HCT116 (cell line): Measurements from ENCODE around the gene TNFAIP2. TPM values are rescaled to one million over a fixed set of nuclear protein-coding genes. Genes with fewer than 3 reads are reported as not detected.

Experiments
- ATAC-seq: fragments of 200-7000 bp; cut with Tn5 transposase; 2 replicates; pipeline ENCODE4 v1.9.1; 2020; ENCODE audit warnings: mild to moderate bottlenecking, moderate library complexity
- BruUV-seq: library from RNA; stranded (reverse); fragments of 400-500 nt; replicated peaks from 2 replicates; lab custom pipeline; 2021; lab: Mats Ljungman, UMichigan
- CTCF ChIA-PET: fragments of 300-600 bp; sonication (Branson Sonifier 250); formaldehyde crosslinking; loops from one replicate; lab custom pipeline; 2021; ENCODE audit warnings: antibody characterized with exemption; lab: Charles Lee
- POLR2A ChIA-PET: fragments of 300-600, 350-600 bp; sonication (Branson Sonifier 250); formaldehyde crosslinking; loops from one replicate; lab custom pipeline; 2021; ENCODE audit warnings: antibody characterized with exemption; lab: Charles Lee
- RAD21 ChIA-PET, 2 experiments: fragments of 300-600 bp; sonication (Branson Sonifier 250); formaldehyde crosslinking; loops; one replicate each; lab custom pipeline; 2023; ENCODE audit warnings: low total read pairs in 2 of 2; ENCODE audit not compliant: uncharacterized antibody in 2 of 2, unreplicated experiment in 2 of 2, low non-redundant PET in 1 of 2; lab: Charles Lee
- DNase-seq: peaks from one replicate; pipeline ENCODE4 v3.0.0-alpha.2; 2010; ENCODE audit warnings: low read depth, low spot score
- H2AFZ ChIP-seq: fragments of 200-600 bp; shearing (Covaris generic), sonication (generic); 2 replicates; pipeline ENCODE4 v1.6.1; 2017; ENCODE audit warnings: low read depth, mixed run types, mixed read lengths, antibody characterized with exemption, low read length; ENCODE audit not compliant: poor library complexity, severe bottlenecking
- H3K27ac ChIP-seq: 2 replicates; pipeline ENCODE4 v1.5.1; 2012; ENCODE audit warnings: low read depth, low read length
- H3K27me3 ChIP-seq: fragments of 200-600 bp; sonication (generic); 2 replicates; pipeline ENCODE4 v1.6.1; 2016; ENCODE audit warnings: mixed run types, low read length, mixed read lengths; ENCODE audit not compliant: insufficient read depth
- H3K36me3 ChIP-seq, 2 experiments: fragments of 200-500 bp in 1 of 2; fragments of 200-600 bp in 1 of 2; sonication (Bioruptor generic) in 1 of 2; sonication (generic) in 1 of 2; 2 replicates each; pipeline versions ENCODE4 v1.5.1 to v1.6.1; 2014 to 2016; ENCODE audit warnings: low read length in 2 of 2, inconsistent platforms in 1 of 2, mixed read lengths in 1 of 2, mixed run types in 1 of 2; ENCODE audit not compliant: insufficient read depth in 2 of 2, control insufficient read depth in 1 of 2
- H3K4me1 ChIP-seq, 2 experiments: fragments of 200-600 bp in 1 of 2; sonication (generic) in 1 of 2; 2 replicates each; pipeline versions ENCODE4 v1.5.1 to v1.6.1; 2012 to 2017; ENCODE audit warnings: low read length in 2 of 2, inconsistent platforms in 1 of 2, mild to moderate bottlenecking in 1 of 2, mixed read lengths in 1 of 2, mixed run types in 1 of 2, moderate library complexity in 1 of 2; ENCODE audit not compliant: insufficient read depth in 2 of 2, control insufficient read depth in 1 of 2
- H3K4me2 ChIP-seq: fragments of 200-600 bp; sonication (generic); 2 replicates; pipeline ENCODE4 v1.6.1; 2017; ENCODE audit warnings: mixed run types, low read length, mixed read lengths
- H3K4me3 ChIP-seq, 2 experiments: fragments of 200-600 bp in 1 of 2; sonication (generic) in 1 of 2; replicated peaks in 1 of 2; 2 replicates each; pipeline ENCODE4 v1.5.1; 2011 to 2016; ENCODE audit warnings: low read length in 2 of 2, control low read depth in 1 of 2, low read depth in 1 of 2, mild to moderate bottlenecking in 1 of 2, mixed read lengths in 1 of 2, mixed run types in 1 of 2
- H3K79me2 ChIP-seq: fragments of 200-600 bp; sonication (generic); 2 replicates; pipeline ENCODE4 v1.6.1; 2017; ENCODE audit warnings: mild to moderate bottlenecking, mixed run types, low read length, moderate library complexity, mixed read lengths; ENCODE audit not compliant: insufficient read depth
- H3K9ac ChIP-seq: fragments of 200-600 bp; sonication (generic); 2 replicates; pipeline ENCODE4 v1.6.1; 2016; ENCODE audit warnings: low read length, mixed read lengths
- H3K9me2 ChIP-seq: fragments of 200-600 bp; sonication (generic), shearing (Covaris generic); 2 replicates; pipeline ENCODE4 v1.6.1; 2017; ENCODE audit warnings: mixed run types, mild to moderate bottlenecking, moderate library complexity; ENCODE audit not compliant: insufficient read depth
- H3K9me3 ChIP-seq, 2 experiments: fragments of 200-500 bp in 1 of 2; fragments of 200-600 bp in 1 of 2; sonication (Bioruptor generic) in 1 of 2; sonication (generic) in 1 of 2; 2 replicates each; pipeline ENCODE4 v1.6.1; 2014 to 2017; ENCODE audit warnings: low read length in 2 of 2, mixed read lengths in 2 of 2, inconsistent platforms in 1 of 2, low read depth in 1 of 2, mild to moderate bottlenecking in 1 of 2, mixed run types in 1 of 2, moderate library complexity in 1 of 2; ENCODE audit not compliant: control insufficient read depth in 1 of 2, insufficient read depth in 1 of 2
- H4K20me1 ChIP-seq: fragments of 200-600 bp; sonication (generic), shearing (Covaris generic); 2 replicates; pipeline ENCODE4 v1.6.1; 2017; ENCODE audit warnings: mixed run types, mild to moderate bottlenecking, moderate library complexity; ENCODE audit not compliant: insufficient read depth
- CBX3 ChIP-seq: IDR thresholded peaks from 2 replicates; pipeline ENCODE4 v1.6.1; 2012; ENCODE audit warnings: low read depth
- ELF1 ChIP-seq: IDR thresholded peaks from 2 replicates; pipeline ENCODE4 v1.6.1; 2012; ENCODE audit warnings: low read depth, borderline replicate concordance
- EZH2phosphoT487 ChIP-seq: fragments of 200-600 bp; IDR thresholded peaks from 2 replicates; pipeline ENCODE4 v1.6.1; 2018; ENCODE audit warnings: antibody characterized with exemption, borderline replicate concordance
- FOSL1 ChIP-seq: IDR thresholded peaks from 2 replicates; pipeline ENCODE4 v1.6.1; 2012; ENCODE audit warnings: low read depth
- POLR2A ChIP-seq: IDR thresholded peaks from 2 replicates; pipeline ENCODE4 v1.7.0; 2011; ENCODE audit warnings: borderline replicate concordance; ENCODE audit not compliant: insufficient read depth, insufficient read length; ENCODE audit errors: extremely low read depth
- POLR2AphosphoS5 ChIP-seq: IDR thresholded peaks from 2 replicates; pipeline ENCODE4 v1.6.1; 2011; ENCODE audit warnings: mild to moderate bottlenecking, low read depth, low read length, moderate library complexity
- RAD21 ChIP-seq: IDR thresholded peaks from 2 replicates; pipeline ENCODE4 v1.6.1; 2012; ENCODE audit warnings: low read depth, mild to moderate bottlenecking
- SRF ChIP-seq: IDR thresholded peaks from 2 replicates; pipeline ENCODE4 v1.6.1; 2012; ENCODE audit warnings: low read depth
- TCF7L2 ChIP-seq: IDR thresholded peaks from 2 replicates; pipeline ENCODE4 v1.7.0; 2011; ENCODE audit warnings: borderline replicate concordance, inconsistent platforms; ENCODE audit not compliant: insufficient read depth, insufficient read length; ENCODE audit errors: extremely low read depth
- YY1 ChIP-seq: IDR thresholded peaks from 2 replicates; pipeline ENCODE4 v1.6.1; 2011; ENCODE audit warnings: low read length, low read depth, moderate library complexity, mild to moderate bottlenecking; ENCODE audit not compliant: insufficient replicate concordance; ENCODE audit errors: extremely low read depth
- ZNF274 ChIP-seq: fragments of 200-500 bp; sonication (Bioruptor generic); IDR thresholded peaks from 2 replicates; pipeline ENCODE4 v1.6.1; 2014; ENCODE audit warnings: mild to moderate bottlenecking, low read depth, low read length, inconsistent platforms
- intact Hi-C: fragments of 100-400 bp; cut with micrococcal nuclease; formaldehyde crosslinking; loops from 2 replicates; pipeline ENCODE4 v1.10.0; 2022
- total RNA-seq: library from RNA; stranded (reverse); gene quantifications from one replicate; pipeline ENCODE4 v1.2.1, GENCODE V29; 2021; ENCODE audit not compliant: unreplicated experiment
- TF ChIP-seq, protein P1 (sequence below): IDR thresholded peaks from 2 replicates; pipeline ENCODE4 v1.6.1; 2012; ENCODE audit warnings: low read depth
- TF ChIP-seq, protein P2 (sequence below): IDR thresholded peaks from 2 replicates; pipeline ENCODE4 v1.6.1; 2011; ENCODE audit warnings: mild to moderate bottlenecking, low read length, moderate library complexity; ENCODE audit not compliant: insufficient replicate concordance; ENCODE audit errors: extremely low read depth

TNFAIP2 gene
- total RNA-seq, 1 experiment from 2014 or later = 74.8 TPM

DNA sequence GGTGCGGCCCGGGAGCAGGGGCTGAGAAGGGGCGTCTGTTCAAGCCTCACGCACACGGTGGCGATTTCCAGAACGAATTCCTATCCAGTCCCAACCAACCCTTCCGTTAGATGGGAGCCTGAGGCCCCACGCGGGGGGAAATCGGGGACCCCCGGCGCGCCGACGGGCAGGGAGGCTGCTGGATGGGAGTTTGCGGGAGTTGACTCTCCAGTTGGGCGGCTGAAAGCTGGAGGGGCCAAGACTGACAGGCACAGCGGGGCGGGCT is 18.9 kb upstream of the TNFAIP2 start:
- ChIA-PET RAD21 (interaction anchor here (0.6 to 2.1 kb wide), 13 partner anchors 26 to 417 kb away, joined by 3 to 18 read pairs (median 3); no protein-coding TSS in a partner anchor), CTCF (interaction anchor here (0.6 to 3.1 kb wide), 32 partner anchors 9 to 1390 kb away, joined by 3 to 41 read pairs (median 6); partner anchors contain the start of genes EXOC3L4 and TNFAIP2)
- no peaks in the 10 kb centered on the region for H4K20me1 ChIP-seq
- intact Hi-C loops = no loop called here
- H3K79me2 ChIP-seq = no peaks in the 10 kb centered on the region
- H3K9me3 ChIP-seq = no peaks in the 10 kb centered on the region
- H3K27ac ChIP-seq = no peak overlapping the region; the same call in 1 of the 2 replicates
- H2AFZ ChIP-seq = no peak overlapping the region
- H3K4me1 ChIP-seq = peaks cover 24 to 41% of the 10 kb centered on the region in 2 experiments
- no peaks in the 10 kb centered on the region for H3K9me2 ChIP-seq
- no peak for ATAC-seq
- TF ChIP-seq, protein P1, sequence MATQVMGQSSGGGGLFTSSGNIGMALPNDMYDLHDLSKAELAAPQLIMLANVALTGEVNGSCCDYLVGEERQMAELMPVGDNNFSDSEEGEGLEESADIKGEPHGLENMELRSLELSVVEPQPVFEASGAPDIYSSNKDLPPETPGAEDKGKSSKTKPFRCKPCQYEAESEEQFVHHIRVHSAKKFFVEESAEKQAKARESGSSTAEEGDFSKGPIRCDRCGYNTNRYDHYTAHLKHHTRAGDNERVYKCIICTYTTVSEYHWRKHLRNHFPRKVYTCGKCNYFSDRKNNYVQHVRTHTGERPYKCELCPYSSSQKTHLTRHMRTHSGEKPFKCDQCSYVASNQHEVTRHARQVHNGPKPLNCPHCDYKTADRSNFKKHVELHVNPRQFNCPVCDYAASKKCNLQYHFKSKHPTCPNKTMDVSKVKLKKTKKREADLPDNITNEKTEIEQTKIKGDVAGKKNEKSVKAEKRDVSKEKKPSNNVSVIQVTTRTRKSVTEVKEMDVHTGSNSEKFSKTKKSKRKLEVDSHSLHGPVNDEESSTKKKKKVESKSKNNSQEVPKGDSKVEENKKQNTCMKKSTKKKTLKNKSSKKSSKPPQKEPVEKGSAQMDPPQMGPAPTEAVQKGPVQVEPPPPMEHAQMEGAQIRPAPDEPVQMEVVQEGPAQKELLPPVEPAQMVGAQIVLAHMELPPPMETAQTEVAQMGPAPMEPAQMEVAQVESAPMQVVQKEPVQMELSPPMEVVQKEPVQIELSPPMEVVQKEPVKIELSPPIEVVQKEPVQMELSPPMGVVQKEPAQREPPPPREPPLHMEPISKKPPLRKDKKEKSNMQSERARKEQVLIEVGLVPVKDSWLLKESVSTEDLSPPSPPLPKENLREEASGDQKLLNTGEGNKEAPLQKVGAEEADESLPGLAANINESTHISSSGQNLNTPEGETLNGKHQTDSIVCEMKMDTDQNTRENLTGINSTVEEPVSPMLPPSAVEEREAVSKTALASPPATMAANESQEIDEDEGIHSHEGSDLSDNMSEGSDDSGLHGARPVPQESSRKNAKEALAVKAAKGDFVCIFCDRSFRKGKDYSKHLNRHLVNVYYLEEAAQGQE = no peak
- TF ChIP-seq POLR2AphosphoS5 (no peak), ZNF274 (no peak), ELF1 (no peak), RAD21 (no peak), YY1 (no peak), CBX3 (no peak), FOSL1 (no peak), SRF (no peak), POLR2A (no peak), EZH2phosphoT487 (no peak), TCF7L2 (no peak)
- TF ChIP-seq, protein P2, sequence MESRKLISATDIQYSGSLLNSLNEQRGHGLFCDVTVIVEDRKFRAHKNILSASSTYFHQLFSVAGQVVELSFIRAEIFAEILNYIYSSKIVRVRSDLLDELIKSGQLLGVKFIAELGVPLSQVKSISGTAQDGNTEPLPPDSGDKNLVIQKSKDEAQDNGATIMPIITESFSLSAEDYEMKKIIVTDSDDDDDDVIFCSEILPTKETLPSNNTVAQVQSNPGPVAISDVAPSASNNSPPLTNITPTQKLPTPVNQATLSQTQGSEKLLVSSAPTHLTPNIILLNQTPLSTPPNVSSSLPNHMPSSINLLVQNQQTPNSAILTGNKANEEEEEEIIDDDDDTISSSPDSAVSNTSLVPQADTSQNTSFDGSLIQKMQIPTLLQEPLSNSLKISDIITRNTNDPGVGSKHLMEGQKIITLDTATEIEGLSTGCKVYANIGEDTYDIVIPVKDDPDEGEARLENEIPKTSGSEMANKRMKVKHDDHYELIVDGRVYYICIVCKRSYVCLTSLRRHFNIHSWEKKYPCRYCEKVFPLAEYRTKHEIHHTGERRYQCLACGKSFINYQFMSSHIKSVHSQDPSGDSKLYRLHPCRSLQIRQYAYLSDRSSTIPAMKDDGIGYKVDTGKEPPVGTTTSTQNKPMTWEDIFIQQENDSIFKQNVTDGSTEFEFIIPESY = no peak
- TF ChIP-seq, all 23 proteins: peak for 0
- H3K4me2 ChIP-seq = peak overlapping the region; percentile 60
- H3K27me3 ChIP-seq = no peaks in the 10 kb centered on the region
- POLR2A ChIA-PET = interaction anchor here (0.7 to 1.0 kb wide), 2 partner anchors 10 to 190 kb away, joined by 3 to 6 read pairs; partner anchors contain the start of gene EXOC3L4
- H3K4me3 ChIP-seq = no peak overlapping the region
- H3K36me3 ChIP-seq = no peaks in the 10 kb centered on the region
- BruUV-seq = no TSS peak
- H3K9ac ChIP-seq = no peak overlapping the region
- DNase-seq = no peak
